Right lobe of liver (tissue), 6 donors: ENCODE measurements around the gene SP7. TPM values are rescaled to one million over a fixed set of nuclear protein-coding genes. Genes with fewer than 3 reads are reported as not detected.
"Not testable (repeated sequence)": the region's sequence is repeated elsewhere in the genome, so short reads cannot be mapped to it uniquely, and the experiment has no call there.

Experiments
- ATAC-seq, 4 donors: fragments of 200-7000 bp; cut with Tn5 transposase; one replicate each; pipeline ENCODE4 v1.9.1; 2020; ENCODE audit warnings: mild to moderate bottlenecking in 4 of 4, moderate library complexity in 4 of 4
- DNase-seq, 3 donors: peaks; one replicate each; pipeline ENCODE4 v3.0.0-alpha.2; 2020
- H3K27ac ChIP-seq, 3 donors: fragments of 200-600 bp; one replicate each; pipeline ENCODE4 v1.8.0; 2022
- H3K27me3 ChIP-seq, 2 donors: fragments of 200-600 bp; one replicate each; pipeline ENCODE4 v1.8.0; 2022
- H3K36me3 ChIP-seq, 4 donors: fragments of 200-600 bp; sonication (generic) in 1 of 4; one replicate each; pipeline versions ENCODE4 v1.5.1 to v1.8.0; 2017 to 2022; ENCODE audit warnings: control low read depth in 1 of 4
- H3K4me1 ChIP-seq, 4 donors: fragments of 200-600 bp; sonication (generic) in 1 of 4; one replicate each; pipeline versions ENCODE4 v1.5.1 to v1.8.0; 2017 to 2022; ENCODE audit warnings: control low read depth in 1 of 4
- H3K4me3 ChIP-seq, 3 donors: fragments of 200-600 bp; one replicate each; pipeline ENCODE4 v1.8.0; 2022
- H3K9me3 ChIP-seq, 4 donors: fragments of 200-600 bp; sonication (generic) in 1 of 4; one replicate each; pipeline versions ENCODE4 v1.5.1 to v1.8.0; 2017 to 2022; ENCODE audit warnings: control low read depth in 1 of 4
- POLR2A ChIP-seq: fragments of 450-650 bp; IDR thresholded peaks from one replicate; pipeline ENCODE4 v1.6.1; 2017; ENCODE audit warnings: antibody characterized with exemption, mild to moderate bottlenecking
- WGBS: methylation state at CpG from one replicate; pipeline ENCODE4 v1.1.6; 2018; ENCODE audit warnings: low coverage, low lambda C conversion rate; ENCODE audit not compliant: insufficient coverage; ENCODE audit errors: missing lambda C conversion rate; 5-methylcytosine and 5-hydroxymethylcytosine counted together
- intact Hi-C, 2 donors: fragments of 100-400 bp; cut with DNase I; formaldehyde crosslinking; loops; one replicate each; pipeline versions ENCODE4 v1.11.2 to v1.14.1; 2022
- total RNA-seq, 6 experiments: library from RNA; depleted of rRNA in 2 of 6; stranded (reverse); fragments of >200 nt in 2 of 6; fragmentation: NEBNext Ultra II Directional in 3 of 6; extraction: Animal tissue kit (Norgen Biotek cat#: 25700) in 3 of 6; gene quantifications; one replicate each; pipeline versions ENCODE4 v1.1.0 to v1.2.4, GENCODE V29; 2016 to 2023
- TF ChIP-seq, protein P1 (sequence below), 4 donors: fragments of 200-600 bp in 3 of 4; fragments of 450-650 bp in 1 of 4; IDR thresholded peaks; one replicate each; pipeline versions ENCODE4 v1.5.1 to v1.8.0; 2016 to 2022; ENCODE audit warnings: antibody characterized with exemption in 4 of 4, mild to moderate bottlenecking in 2 of 4
- donor health status: DM: no; HTN: yes; CAD: no.
- donor health status: DM: no; HTN: no; CAD: no.
- donor health status: DM: no; HTN: no; CAD: no.
- donor health status: DM: no; HTN: yes; CAD: no.
- donor health status: DM: no; HTN: yes; CAD: no.

SP7 gene
- total RNA-seq, 6 experiments from 2014 or later = not detected

DNA sequence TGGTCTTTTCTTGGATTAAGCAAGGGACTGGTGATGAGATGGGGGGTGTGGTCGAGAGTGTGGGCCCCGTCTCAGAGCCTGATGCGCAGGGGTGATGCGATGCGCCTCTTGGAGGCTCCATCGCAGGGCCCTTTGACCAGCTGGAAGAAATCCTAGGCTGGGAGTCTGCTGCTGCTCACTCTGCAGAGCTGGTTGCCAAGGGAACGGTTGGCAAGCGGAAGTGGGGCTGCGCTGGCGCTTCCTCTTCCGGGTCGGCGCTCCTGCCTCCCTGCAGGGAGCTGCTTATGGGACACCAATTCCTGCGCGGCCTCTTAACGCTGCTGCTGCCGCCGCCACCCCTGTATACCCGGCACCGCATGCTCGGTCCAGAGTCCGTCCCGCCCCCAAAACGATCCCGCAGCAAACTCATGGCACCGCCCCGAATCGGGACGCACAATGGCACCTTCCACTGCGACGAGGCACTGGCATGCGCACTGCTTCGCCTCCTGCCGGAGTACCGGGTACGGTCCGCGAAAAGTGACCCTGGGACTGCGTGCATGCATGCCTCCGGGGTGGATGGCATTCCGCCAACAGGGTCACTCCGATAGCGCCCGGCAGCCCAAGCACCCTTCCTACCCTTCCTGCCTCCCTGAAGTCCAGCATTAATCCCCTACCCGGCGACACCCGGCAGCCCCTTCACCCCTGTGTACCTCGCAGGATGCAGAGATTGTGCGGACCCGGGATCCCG, 36.5 kb downstream of the SP7 start, which contains the start of gene MYG1:
MYG1 (plus strand) TSS at position 242 of the 727 bp plus-strand sequence; CDS start at position 285, 43 bp downstream.
- H3K4me3 ChIP-seq = peak within 1 kb of the TSS; percentile 73 to 98 (median 85)
- H3K36me3 ChIP-seq = peaks cover 0 to 22% (median 10%) of the 10 kb centered on the region in 4 donors
- ATAC-seq = peak; percentile 87 to 92 (median 92)
- no peaks in the 10 kb centered on the region for H3K27me3 ChIP-seq
- H3K27ac ChIP-seq = peak within 1 kb of the TSS in 2 of 3 donors; percentile 54 to 74
- WGBS = 2% methylated on average over 13 of the region's 51 CpGs
- peaks cover 0 to 22% (median 10%) of the 10 kb centered on the region in 4 donors for H3K4me1 ChIP-seq
- TF ChIP-seq, protein P1, sequence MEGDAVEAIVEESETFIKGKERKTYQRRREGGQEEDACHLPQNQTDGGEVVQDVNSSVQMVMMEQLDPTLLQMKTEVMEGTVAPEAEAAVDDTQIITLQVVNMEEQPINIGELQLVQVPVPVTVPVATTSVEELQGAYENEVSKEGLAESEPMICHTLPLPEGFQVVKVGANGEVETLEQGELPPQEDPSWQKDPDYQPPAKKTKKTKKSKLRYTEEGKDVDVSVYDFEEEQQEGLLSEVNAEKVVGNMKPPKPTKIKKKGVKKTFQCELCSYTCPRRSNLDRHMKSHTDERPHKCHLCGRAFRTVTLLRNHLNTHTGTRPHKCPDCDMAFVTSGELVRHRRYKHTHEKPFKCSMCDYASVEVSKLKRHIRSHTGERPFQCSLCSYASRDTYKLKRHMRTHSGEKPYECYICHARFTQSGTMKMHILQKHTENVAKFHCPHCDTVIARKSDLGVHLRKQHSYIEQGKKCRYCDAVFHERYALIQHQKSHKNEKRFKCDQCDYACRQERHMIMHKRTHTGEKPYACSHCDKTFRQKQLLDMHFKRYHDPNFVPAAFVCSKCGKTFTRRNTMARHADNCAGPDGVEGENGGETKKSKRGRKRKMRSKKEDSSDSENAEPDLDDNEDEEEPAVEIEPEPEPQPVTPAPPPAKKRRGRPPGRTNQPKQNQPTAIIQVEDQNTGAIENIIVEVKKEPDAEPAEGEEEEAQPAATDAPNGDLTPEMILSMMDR (IDR thresholded peaks at IDR 0.05) = no peak
- TF ChIP-seq POLR2A = peak; percentile 68
- peak; percentile 91 to 96 (median 96) for DNase-seq
- H3K9me3 ChIP-seq = no peaks in the 10 kb centered on the region
- intact Hi-C loops = no loop called here

DNA sequence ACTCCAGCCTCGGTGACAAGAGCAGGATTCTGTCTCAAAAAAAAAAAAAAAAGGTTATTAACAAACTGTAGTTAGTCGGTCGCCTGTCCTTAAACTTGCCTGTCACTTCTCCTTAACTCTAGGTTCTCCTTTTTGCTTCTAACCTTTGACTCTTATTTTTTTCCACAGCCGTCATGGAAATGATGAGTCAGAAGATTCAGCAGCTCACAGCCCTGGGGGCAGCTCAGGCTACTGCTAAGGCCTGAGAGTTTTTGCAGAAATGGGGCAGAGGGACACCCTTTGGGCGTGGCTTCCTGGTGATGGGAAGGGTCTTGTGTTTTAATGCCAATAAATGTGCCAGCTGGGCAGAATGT, 37.1 kb downstream of the SP7 start:
- no peak for DNase-seq
- intact Hi-C loops = no loop called here
- TF ChIP-seq POLR2A = no peak
- TF ChIP-seq, protein P1 (IDR thresholded peaks at IDR 0.05) = no peak
- H3K4me1 ChIP-seq = peaks cover 0 to 22% (median 10%) of the 10 kb centered on the region in 4 donors
- no peaks in the 10 kb centered on the region for H3K27me3 ChIP-seq
- ATAC-seq = peak; percentile 2 to 13 (median 7)
- peak overlapping the region in 1 of 3 donors; percentile 98 for H3K4me3 ChIP-seq
- H3K36me3 ChIP-seq = peaks cover 0 to 22% (median 10%) of the 10 kb centered on the region in 4 donors
- H3K9me3 ChIP-seq = no peaks in the 10 kb centered on the region
- 47% methylated on average over 5 of the region's 5 CpGs for WGBS
- peak overlapping the region in 2 of 3 donors; percentile 54 to 74 for H3K27ac ChIP-seq

DNA sequence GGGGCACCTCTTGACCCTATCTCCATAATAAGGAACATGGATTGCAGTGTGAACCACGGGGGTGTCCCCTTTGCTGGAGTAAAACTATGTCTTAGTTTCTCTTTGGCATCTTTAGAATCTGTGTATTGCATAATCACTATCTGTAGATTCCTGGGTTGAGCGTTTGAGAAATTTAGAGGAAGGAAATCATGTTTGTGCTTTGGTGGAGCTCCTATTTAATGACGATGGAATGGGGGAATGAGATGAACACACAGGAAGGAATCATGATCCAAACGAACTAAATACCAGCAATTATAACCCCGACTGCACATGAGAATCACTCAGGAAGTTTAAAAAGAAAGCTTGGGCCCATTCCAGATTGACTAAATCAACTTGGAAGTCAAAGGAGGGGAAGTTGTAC, 38.0 kb downstream of the SP7 start:
- TF ChIP-seq, protein P1 (IDR thresholded peaks at IDR 0.05) = no peak
- TF ChIP-seq POLR2A = no peak
- H3K4me3 ChIP-seq = no peak overlapping the region
- ATAC-seq (no peak), DNase-seq (no peak)
- WGBS = 45% methylated on average over 5 of the region's 5 CpGs
- peaks cover 0 to 22% (median 10%) of the 10 kb centered on the region in 4 donors for H3K4me1 ChIP-seq
- H3K27ac ChIP-seq = peak overlapping the region in 2 of 3 donors; percentile 54 to 74
- H3K9me3 ChIP-seq = no peaks in the 10 kb centered on the region
- H3K36me3 ChIP-seq = peaks cover 0 to 22% (median 10%) of the 10 kb centered on the region in 4 donors
- H3K27me3 ChIP-seq = no peaks in the 10 kb centered on the region
- intact Hi-C loops = no loop called here

DNA sequence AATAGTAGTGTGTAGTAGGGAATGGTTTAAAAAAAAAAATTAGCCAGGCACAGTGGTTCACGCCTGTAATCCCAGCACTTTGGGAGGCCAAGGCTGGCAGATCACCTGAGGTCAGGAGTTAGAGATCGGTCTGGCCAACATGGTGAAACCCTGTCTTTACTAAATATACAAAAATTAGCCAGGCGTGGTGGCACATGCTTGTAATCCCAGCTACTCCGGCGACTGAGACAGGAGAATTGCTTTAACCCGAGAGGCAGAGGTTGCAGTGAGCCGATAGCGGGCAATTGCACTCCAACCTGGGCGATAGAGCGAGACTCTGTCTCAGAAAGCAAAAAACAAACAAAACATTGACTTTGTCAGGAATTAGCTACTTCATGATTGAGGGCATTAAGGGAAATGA, 39.0 kb downstream of the SP7 start:
- H3K9me3 ChIP-seq, H3K27ac ChIP-seq, intact Hi-C loops, ATAC-seq, DNase-seq, H3K27me3 ChIP-seq, H3K4me3 ChIP-seq: not testable (repeated sequence)
- Histone ChIP-seq H3K36me3 (peaks cover 0 to 18% (median 5%) of the 10 kb centered on the region in 4 donors), H3K4me1 (peaks cover 0 to 22% (median 10%) of the 10 kb centered on the region in 4 donors)
- 91% methylated on average over 10 of the region's 10 CpGs for WGBS

DNA sequence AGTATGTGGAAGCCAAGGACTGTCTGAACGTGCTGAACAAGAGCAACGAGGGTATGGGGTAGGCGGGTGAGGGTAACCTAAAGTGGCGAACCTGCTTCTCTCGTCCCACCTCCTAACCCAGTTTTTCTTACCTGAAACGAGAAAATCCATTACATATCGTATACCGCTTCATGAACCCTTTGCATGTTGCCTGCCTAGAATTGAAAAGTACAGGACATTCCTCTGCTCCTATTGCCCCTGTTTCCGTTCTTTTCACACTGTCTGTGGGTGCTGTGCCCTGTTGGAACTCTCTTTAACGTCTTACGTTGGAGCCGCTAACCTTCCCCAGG, 40.3 kb downstream of the SP7 start:
- DNase-seq = no peak
- TF ChIP-seq, protein P1 (IDR thresholded peaks at IDR 0.05) = no peak
- no peak for TF ChIP-seq POLR2A
- Histone ChIP-seq H3K27ac (peak overlapping the region; percentile 74 to 90 (median 85)), H3K9me3 (no peaks in the 10 kb centered on the region), H3K4me3 (peak overlapping the region; percentile 77 to 92 (median 91)), H3K27me3 (no peaks in the 10 kb centered on the region), H3K36me3 (peaks cover 0 to 15% (median 3%) of the 10 kb centered on the region in 4 donors), H3K4me1 (peaks cover 0 to 22% (median 10%) of the 10 kb centered on the region in 4 donors)
- intact Hi-C loops = no loop called here
- 1% methylated on average over 12 of the region's 12 CpGs for WGBS
- ATAC-seq = no peak
